Activated CD4-positive, alpha-beta memory T cell treated with anti-CD3 and anti-CD28 coated beads for 36 hours (primary cell): ENCODE results near the gene CDK4. TPM values are rescaled to one million over a fixed set of nuclear protein-coding genes. Genes with fewer than 3 reads are reported as not detected.
A peak's percentile ranks its signal among the peaks of the same experiment; 100 is the strongest.

Experiments
- CTCF ChIA-PET: fragments of 350-600 bp; sonication (Branson Sonifier 250); formaldehyde crosslinking; loops from one replicate; lab custom pipeline; 2021; ENCODE audit warnings: antibody characterized with exemption, inconsistent platforms; lab: Charles Lee
- POLR2A ChIA-PET: fragments of 350-600 bp; sonication (Branson Sonifier 250); formaldehyde crosslinking; loops from one replicate; lab custom pipeline; 2021; ENCODE audit warnings: antibody characterized with exemption; lab: Charles Lee
- DNase-seq: peaks from one replicate; pipeline ENCODE4 v3.0.0-alpha.2; 2020
- H3K27ac Mint-ChIP-seq: one replicate; pipeline ENCODE4 v1.8.0; 2021; ENCODE audit warnings: mixed read lengths
- H3K27me3 Mint-ChIP-seq: one replicate; pipeline ENCODE4 v1.8.0; 2021; ENCODE audit warnings: mixed read lengths
- H3K36me3 Mint-ChIP-seq: one replicate; pipeline ENCODE4 v1.8.0; 2021; ENCODE audit warnings: mixed read lengths
- H3K4me1 Mint-ChIP-seq: one replicate; pipeline ENCODE4 v1.8.0; 2021; ENCODE audit warnings: low read depth, mixed read lengths
- H3K4me3 Mint-ChIP-seq: one replicate; pipeline ENCODE4 v1.8.0; 2021; ENCODE audit warnings: mild to moderate bottlenecking, mixed read lengths
- H3K9me3 Mint-ChIP-seq: one replicate; pipeline ENCODE4 v1.8.0; 2021; ENCODE audit warnings: mixed read lengths
- intact Hi-C: fragments of 100-400 bp; cut with micrococcal nuclease; formaldehyde crosslinking; loops from one replicate; pipeline ENCODE4 v1.15.1; 2023
- total RNA-seq, 2 experiments: library from RNA; stranded (reverse); gene quantifications; one replicate each; pipeline ENCODE4 v1.2.3, GENCODE V29; 2021

CDK4 gene
- total RNA-seq, 2 experiments from 2014 or later: 181 to 195 TPM

- ChIA-PET CTCF (interaction anchor here (0.6 to 2.1 kb wide), 7 partner anchors 10 to 133 kb away, joined by 3 to 25 read pairs (median 3); partner anchors contain the start of genes OS9 and TSFM), POLR2A (interaction anchor here (0.5 to 1.6 kb wide), 9 partner anchors 9 to 1144 kb away, joined by 3 to 10 read pairs (median 4); partner anchors contain the start of genes ATP23, CDK4, MARCHF9 and TSFM)
- H3K27ac Mint-ChIP-seq: peak within 1 kb of the TSS; percentile 97
- H3K4me3 Mint-ChIP-seq: peak within 1 kb of the TSS; percentile 99
- H3K4me1 Mint-ChIP-seq: peaks cover 23% of the 10 kb centered on the region
- peak; percentile 97 for DNase-seq
- intact Hi-C loops: loop anchor here (1.0 to 2.0 kb wide), 3 partner anchors 10 to 75 kb away; partner anchors contain the start of genes CDK4, CTDSP2 and TSFM
- no peaks in the 10 kb centered on the region for H3K9me3 Mint-ChIP-seq
- H3K36me3 Mint-ChIP-seq: peaks cover 29% of the 10 kb centered on the region
- H3K27me3 Mint-ChIP-seq: no peaks in the 10 kb centered on the region
Measured at GRCh38 chr12:57771873-57772428, 19.8 kb upstream of the CDK4 start, which contains the start of gene METTL1. METTL1 (minus strand) TSS chr12:57772105; CDS start chr12:57772083, 22 bp downstream.

- H3K36me3 Mint-ChIP-seq: peaks cover 29% of the 10 kb centered on the region
- peaks cover 29% of the 10 kb centered on the region for H3K4me1 Mint-ChIP-seq
- no peaks in the 10 kb centered on the region for H3K27me3 Mint-ChIP-seq
- intact Hi-C loops: no loop called here
- DNase-seq: peak; percentile 93
- H3K9me3 Mint-ChIP-seq: no peaks in the 10 kb centered on the region
- peak overlapping the region; percentile 97 for H3K27ac Mint-ChIP-seq
- H3K4me3 Mint-ChIP-seq: peak overlapping the region; percentile 99
- ChIA-PET POLR2A (interaction anchor here (0.9 to 1.2 kb wide), 3 partner anchors 11 to 27 kb away, joined by 4 to 10 read pairs (median 6); partner anchors contain the start of genes MARCHF9, TSFM and TSPAN31), CTCF (interaction anchor here (0.7 to 2.1 kb wide), 6 partner anchors 11 to 125 kb away, joined by 3 to 25 read pairs (median 4); partner anchors contain the start of genes OS9 and TSFM)
Measured at GRCh38 chr12:57771236-57771872, 19.2 kb upstream of the CDK4 start.

GRCh38 chr12:57770734-57771133 is 18.6 kb upstream of the CDK4 start:
- intact Hi-C loops: no loop called here
- peak overlapping the region; percentile 52 for H3K4me3 Mint-ChIP-seq
- peaks cover 2% of the 10 kb centered on the region for H3K27me3 Mint-ChIP-seq
- H3K27ac Mint-ChIP-seq: peak overlapping the region; percentile 97
- peaks cover 35% of the 10 kb centered on the region for H3K4me1 Mint-ChIP-seq
- H3K9me3 Mint-ChIP-seq: no peaks in the 10 kb centered on the region
- DNase-seq: no peak
- CTCF ChIA-PET: interaction anchor here (1.8 to 2.1 kb wide), 2 partner anchors 11 to 12 kb away, joined by 4 to 25 read pairs; partner anchors contain the start of gene TSFM
- POLR2A ChIA-PET: no interaction called here
- H3K36me3 Mint-ChIP-seq: peaks cover 24% of the 10 kb centered on the region

- Mint-ChIP-seq H3K4me3 (peak overlapping the region; percentile 9), H3K27ac (no peak overlapping the region), H3K4me1 (peaks cover 41% of the 10 kb centered on the region), H3K36me3 (peaks cover 22% of the 10 kb centered on the region), H3K27me3 (peaks cover 2% of the 10 kb centered on the region), H3K9me3 (no peaks in the 10 kb centered on the region)
- ChIA-PET CTCF (interaction anchor here (1.8 kb wide), 1 partner anchor 10 kb away, joined by 4 read pairs; no protein-coding TSS in a partner anchor), POLR2A (no interaction called here)
- intact Hi-C loops: no loop called here
- DNase-seq: no peak
Measured at GRCh38 chr12:57769594-57769993, 17.5 kb upstream of the CDK4 start.

- ChIA-PET POLR2A (no interaction called here), CTCF (interaction anchor here (1.2 to 5.1 kb wide), 3 partner anchors 9 to 15 kb away, joined by 9 to 52 read pairs (median 9); partner anchors contain the start of gene TSFM)
- no peak for DNase-seq
- Mint-ChIP-seq H3K4me3 (no peak overlapping the region), H3K27me3 (peaks cover 2% of the 10 kb centered on the region), H3K9me3 (no peaks in the 10 kb centered on the region), H3K36me3 (peaks cover 28% of the 10 kb centered on the region), H3K27ac (no peak overlapping the region), H3K4me1 (peaks cover 44% of the 10 kb centered on the region)
- intact Hi-C loops: no loop called here
Measured at GRCh38 chr12:57767876-57768275, 15.8 kb upstream of the CDK4 start.

- no peaks in the 10 kb centered on the region for H3K9me3 Mint-ChIP-seq
- no peak overlapping the region for H3K27ac Mint-ChIP-seq
- peaks cover 2% of the 10 kb centered on the region for H3K27me3 Mint-ChIP-seq
- peaks cover 43% of the 10 kb centered on the region for H3K4me1 Mint-ChIP-seq
- DNase-seq: no peak
- peaks cover 29% of the 10 kb centered on the region for H3K36me3 Mint-ChIP-seq
- CTCF ChIA-PET: interaction anchor here (1.2 to 5.1 kb wide), 3 partner anchors 8 to 16 kb away, joined by 9 to 52 read pairs (median 9); partner anchors contain the start of gene TSFM
- no peak overlapping the region for H3K4me3 Mint-ChIP-seq
- intact Hi-C loops: no loop called here
- POLR2A ChIA-PET: no interaction called here
Measured at GRCh38 chr12:57767305-57767698, 15.2 kb upstream of the CDK4 start.

GRCh38 chr12:57766464-57767304 is 14.6 kb upstream of the CDK4 start, which contains the start of gene CYP27B1:
CYP27B1 (minus strand) TSS chr12:57767078; CDS start chr12:57767041, 37 bp downstream.
- ChIA-PET POLR2A (interaction anchor here (0.7 to 1.0 kb wide), 4 partner anchors 10 to 69 kb away, joined by 3 to 4 read pairs (median 4); no protein-coding TSS in a partner anchor), CTCF (interaction anchor here (1.0 to 5.1 kb wide), 4 partner anchors 8 to 17 kb away, joined by 3 to 52 read pairs (median 9); partner anchors contain the start of gene TSFM)
- H3K4me3 Mint-ChIP-seq: peak within 1 kb of the TSS; percentile 86
- H3K4me1 Mint-ChIP-seq: peaks cover 41% of the 10 kb centered on the region
- peaks cover 29% of the 10 kb centered on the region for H3K36me3 Mint-ChIP-seq
- H3K27ac Mint-ChIP-seq: peak within 1 kb of the TSS; percentile 13
- peaks cover 2% of the 10 kb centered on the region for H3K27me3 Mint-ChIP-seq
- H3K9me3 Mint-ChIP-seq: no peaks in the 10 kb centered on the region
- no peak for DNase-seq
- intact Hi-C loops: no loop called here

GRCh38 chr12:57765698-57766463 is 13.8 kb upstream of the CDK4 start:
- intact Hi-C loops: loop anchor here (1.0 to 2.0 kb wide), 2 partner anchors 10 to 133 kb away; no protein-coding TSS in a partner anchor
- H3K4me1 Mint-ChIP-seq: peaks cover 34% of the 10 kb centered on the region
- H3K36me3 Mint-ChIP-seq: peaks cover 26% of the 10 kb centered on the region
- H3K27ac Mint-ChIP-seq: peak overlapping the region; percentile 77
- ChIA-PET POLR2A (interaction anchor here (0.7 to 1.3 kb wide), 6 partner anchors 9 to 70 kb away, joined by 3 to 5 read pairs (median 4); partner anchors contain the start of gene MARCHF9), CTCF (interaction anchor here (1.0 to 5.1 kb wide), 6 partner anchors 9 to 130 kb away, joined by 3 to 52 read pairs (median 8); partner anchors contain the start of genes CDK4 and TSFM)
- no peaks in the 10 kb centered on the region for H3K9me3 Mint-ChIP-seq
- peaks cover 2% of the 10 kb centered on the region for H3K27me3 Mint-ChIP-seq
- peak overlapping the region; percentile 86 for H3K4me3 Mint-ChIP-seq
- DNase-seq: no peak

GRCh38 chr12:57765003-57765697 is 13.0 kb upstream of the CDK4 start:
- Mint-ChIP-seq H3K4me1 (peaks cover 28% of the 10 kb centered on the region), H3K4me3 (peak overlapping the region; percentile 86), H3K27me3 (peaks cover 2% of the 10 kb centered on the region), H3K27ac (peak overlapping the region; percentile 77), H3K9me3 (no peaks in the 10 kb centered on the region), H3K36me3 (peaks cover 26% of the 10 kb centered on the region)
- POLR2A ChIA-PET: interaction anchor here (0.8 to 1.3 kb wide), 5 partner anchors 9 to 20 kb away, joined by 3 to 5 read pairs (median 3); partner anchors contain the start of genes MARCHF9 and TSPAN31
- intact Hi-C loops: loop anchor here (1.0 to 2.0 kb wide), 2 partner anchors 9 to 134 kb away; no protein-coding TSS in a partner anchor
- DNase-seq: peak; percentile 79
- CTCF ChIA-PET: interaction anchor here (0.6 to 5.1 kb wide), 8 partner anchors 8 to 174 kb away, joined by 3 to 52 read pairs (median 4); partner anchors contain the start of genes CDK4, PIP4K2C and TSFM
